Liver (tissue), 3 donors: ENCODE measurements around the gene TNS1.

Experiments
- GABPA ChIP-seq, 2 donors: IDR thresholded peaks in 1 of 2; conservative IDR thresholded peaks in 1 of 2; 2 replicates each; pipeline ENCODE4 v1.6.1; 2016; ENCODE audit warnings: antibody characterized with exemption in 2 of 2, mild to moderate bottlenecking in 1 of 2, moderate library complexity in 1 of 2
- JUND ChIP-seq, 2 donors: IDR thresholded peaks; 2 replicates each; pipeline ENCODE4 v1.6.1; 2016; ENCODE audit warnings: antibody characterized with exemption in 2 of 2
- RAD21 ChIP-seq, 2 donors: IDR thresholded peaks; 2 replicates each; pipeline ENCODE4 v1.6.1; 2016; ENCODE audit warnings: antibody characterized with exemption in 2 of 2, mild to moderate bottlenecking in 2 of 2
- SP1 ChIP-seq: IDR thresholded peaks from 2 replicates; pipeline ENCODE4 v1.6.1; 2018; ENCODE audit warnings: antibody characterized with exemption, mild to moderate bottlenecking
- YY1 ChIP-seq: IDR thresholded peaks from 2 replicates; pipeline ENCODE4 v1.6.1; 2016; ENCODE audit warnings: antibody characterized with exemption, mild to moderate bottlenecking
- TF ChIP-seq, protein P1 (sequence below): fragments of 150-350 bp; IDR thresholded peaks from 2 replicates; pipeline ENCODE4 v1.5.1; 2017; ENCODE audit warnings: improper control_type of control experiment, low read depth, low read length; ENCODE audit not compliant: missing input control
- TF ChIP-seq, protein P2 (sequence below): IDR thresholded peaks from 2 replicates; pipeline ENCODE4 v1.6.1; 2016; ENCODE audit warnings: antibody characterized with exemption, mild to moderate bottlenecking
- TF ChIP-seq, protein P3 (sequence below): IDR thresholded peaks from 2 replicates; pipeline ENCODE4 v1.6.1; 2016; ENCODE audit warnings: antibody characterized with exemption
- TF ChIP-seq, protein P4 (sequence below): IDR thresholded peaks from 2 replicates; pipeline ENCODE4 v1.6.1; 2016; ENCODE audit warnings: antibody characterized with exemption
- donor health status: healthy.
- donor health status: healthy.

DNA sequence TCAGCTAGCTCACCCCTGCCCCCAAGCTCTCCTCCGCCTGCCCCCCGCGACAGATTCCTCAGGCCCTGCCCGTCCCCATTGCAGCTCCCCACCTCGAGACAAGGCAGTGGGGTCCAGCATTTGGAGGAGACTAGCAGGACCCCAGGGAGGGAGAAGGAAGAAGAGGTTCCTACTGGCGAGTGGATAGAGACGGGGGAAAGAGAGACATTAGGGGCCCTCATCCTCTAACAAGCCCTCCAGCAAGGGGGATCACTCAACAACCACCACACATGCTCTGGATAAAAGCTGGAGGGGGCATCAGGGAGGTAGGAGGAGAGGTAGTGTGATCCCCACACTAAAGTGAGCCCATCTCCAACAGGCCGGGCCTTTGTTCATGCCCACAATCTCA is 8.9 kb upstream of the TNS1 start:
- TF ChIP-seq, protein P1, sequence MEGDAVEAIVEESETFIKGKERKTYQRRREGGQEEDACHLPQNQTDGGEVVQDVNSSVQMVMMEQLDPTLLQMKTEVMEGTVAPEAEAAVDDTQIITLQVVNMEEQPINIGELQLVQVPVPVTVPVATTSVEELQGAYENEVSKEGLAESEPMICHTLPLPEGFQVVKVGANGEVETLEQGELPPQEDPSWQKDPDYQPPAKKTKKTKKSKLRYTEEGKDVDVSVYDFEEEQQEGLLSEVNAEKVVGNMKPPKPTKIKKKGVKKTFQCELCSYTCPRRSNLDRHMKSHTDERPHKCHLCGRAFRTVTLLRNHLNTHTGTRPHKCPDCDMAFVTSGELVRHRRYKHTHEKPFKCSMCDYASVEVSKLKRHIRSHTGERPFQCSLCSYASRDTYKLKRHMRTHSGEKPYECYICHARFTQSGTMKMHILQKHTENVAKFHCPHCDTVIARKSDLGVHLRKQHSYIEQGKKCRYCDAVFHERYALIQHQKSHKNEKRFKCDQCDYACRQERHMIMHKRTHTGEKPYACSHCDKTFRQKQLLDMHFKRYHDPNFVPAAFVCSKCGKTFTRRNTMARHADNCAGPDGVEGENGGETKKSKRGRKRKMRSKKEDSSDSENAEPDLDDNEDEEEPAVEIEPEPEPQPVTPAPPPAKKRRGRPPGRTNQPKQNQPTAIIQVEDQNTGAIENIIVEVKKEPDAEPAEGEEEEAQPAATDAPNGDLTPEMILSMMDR, result no peak
- TF ChIP-seq, protein P2, sequence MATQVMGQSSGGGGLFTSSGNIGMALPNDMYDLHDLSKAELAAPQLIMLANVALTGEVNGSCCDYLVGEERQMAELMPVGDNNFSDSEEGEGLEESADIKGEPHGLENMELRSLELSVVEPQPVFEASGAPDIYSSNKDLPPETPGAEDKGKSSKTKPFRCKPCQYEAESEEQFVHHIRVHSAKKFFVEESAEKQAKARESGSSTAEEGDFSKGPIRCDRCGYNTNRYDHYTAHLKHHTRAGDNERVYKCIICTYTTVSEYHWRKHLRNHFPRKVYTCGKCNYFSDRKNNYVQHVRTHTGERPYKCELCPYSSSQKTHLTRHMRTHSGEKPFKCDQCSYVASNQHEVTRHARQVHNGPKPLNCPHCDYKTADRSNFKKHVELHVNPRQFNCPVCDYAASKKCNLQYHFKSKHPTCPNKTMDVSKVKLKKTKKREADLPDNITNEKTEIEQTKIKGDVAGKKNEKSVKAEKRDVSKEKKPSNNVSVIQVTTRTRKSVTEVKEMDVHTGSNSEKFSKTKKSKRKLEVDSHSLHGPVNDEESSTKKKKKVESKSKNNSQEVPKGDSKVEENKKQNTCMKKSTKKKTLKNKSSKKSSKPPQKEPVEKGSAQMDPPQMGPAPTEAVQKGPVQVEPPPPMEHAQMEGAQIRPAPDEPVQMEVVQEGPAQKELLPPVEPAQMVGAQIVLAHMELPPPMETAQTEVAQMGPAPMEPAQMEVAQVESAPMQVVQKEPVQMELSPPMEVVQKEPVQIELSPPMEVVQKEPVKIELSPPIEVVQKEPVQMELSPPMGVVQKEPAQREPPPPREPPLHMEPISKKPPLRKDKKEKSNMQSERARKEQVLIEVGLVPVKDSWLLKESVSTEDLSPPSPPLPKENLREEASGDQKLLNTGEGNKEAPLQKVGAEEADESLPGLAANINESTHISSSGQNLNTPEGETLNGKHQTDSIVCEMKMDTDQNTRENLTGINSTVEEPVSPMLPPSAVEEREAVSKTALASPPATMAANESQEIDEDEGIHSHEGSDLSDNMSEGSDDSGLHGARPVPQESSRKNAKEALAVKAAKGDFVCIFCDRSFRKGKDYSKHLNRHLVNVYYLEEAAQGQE, result no peak
- no peak for TF ChIP-seq SP1
- TF ChIP-seq, protein P3, sequence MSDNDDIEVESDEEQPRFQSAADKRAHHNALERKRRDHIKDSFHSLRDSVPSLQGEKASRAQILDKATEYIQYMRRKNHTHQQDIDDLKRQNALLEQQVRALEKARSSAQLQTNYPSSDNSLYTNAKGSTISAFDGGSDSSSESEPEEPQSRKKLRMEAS, result no peak
- TF ChIP-seq GABPA (IDR thresholded peaks at IDR 0.05 in 1 of 2, conservative IDR thresholded peaks at IDR 0.05 in 1 of 2), result no peak
- no peak for TF ChIP-seq YY1
- no peak for TF ChIP-seq RAD21 (IDR thresholded peaks at IDR 0.05)
- TF ChIP-seq JUND (IDR thresholded peaks at IDR 0.05), result no peak
- TF ChIP-seq, protein P4, sequence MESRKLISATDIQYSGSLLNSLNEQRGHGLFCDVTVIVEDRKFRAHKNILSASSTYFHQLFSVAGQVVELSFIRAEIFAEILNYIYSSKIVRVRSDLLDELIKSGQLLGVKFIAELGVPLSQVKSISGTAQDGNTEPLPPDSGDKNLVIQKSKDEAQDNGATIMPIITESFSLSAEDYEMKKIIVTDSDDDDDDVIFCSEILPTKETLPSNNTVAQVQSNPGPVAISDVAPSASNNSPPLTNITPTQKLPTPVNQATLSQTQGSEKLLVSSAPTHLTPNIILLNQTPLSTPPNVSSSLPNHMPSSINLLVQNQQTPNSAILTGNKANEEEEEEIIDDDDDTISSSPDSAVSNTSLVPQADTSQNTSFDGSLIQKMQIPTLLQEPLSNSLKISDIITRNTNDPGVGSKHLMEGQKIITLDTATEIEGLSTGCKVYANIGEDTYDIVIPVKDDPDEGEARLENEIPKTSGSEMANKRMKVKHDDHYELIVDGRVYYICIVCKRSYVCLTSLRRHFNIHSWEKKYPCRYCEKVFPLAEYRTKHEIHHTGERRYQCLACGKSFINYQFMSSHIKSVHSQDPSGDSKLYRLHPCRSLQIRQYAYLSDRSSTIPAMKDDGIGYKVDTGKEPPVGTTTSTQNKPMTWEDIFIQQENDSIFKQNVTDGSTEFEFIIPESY, result no peak
